Measurements from ENCODE around the gene YPEL2.

The YPEL2 gene

DNA sequence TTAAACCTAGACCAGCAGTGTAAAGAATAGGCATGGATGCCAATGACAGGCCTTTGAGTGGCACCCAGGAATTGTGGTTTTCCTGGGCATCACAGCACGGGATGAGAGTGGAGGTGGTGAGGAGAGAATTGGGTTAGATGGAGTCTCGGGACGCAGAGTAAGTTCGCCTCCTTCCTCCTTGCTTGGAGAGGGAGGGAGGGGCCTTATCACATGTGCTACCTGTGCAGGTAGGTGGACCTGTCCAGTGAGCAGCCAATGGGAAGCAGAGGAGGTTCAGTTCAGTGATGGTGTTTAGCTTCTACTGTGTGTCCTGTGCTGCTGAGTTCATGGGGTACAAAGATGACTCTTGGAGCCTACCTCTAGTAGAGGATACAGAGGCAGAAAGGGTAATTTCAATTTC is 14.9 kb downstream of the YPEL2 start:
- TF ChIP-seq, protein P1, sequence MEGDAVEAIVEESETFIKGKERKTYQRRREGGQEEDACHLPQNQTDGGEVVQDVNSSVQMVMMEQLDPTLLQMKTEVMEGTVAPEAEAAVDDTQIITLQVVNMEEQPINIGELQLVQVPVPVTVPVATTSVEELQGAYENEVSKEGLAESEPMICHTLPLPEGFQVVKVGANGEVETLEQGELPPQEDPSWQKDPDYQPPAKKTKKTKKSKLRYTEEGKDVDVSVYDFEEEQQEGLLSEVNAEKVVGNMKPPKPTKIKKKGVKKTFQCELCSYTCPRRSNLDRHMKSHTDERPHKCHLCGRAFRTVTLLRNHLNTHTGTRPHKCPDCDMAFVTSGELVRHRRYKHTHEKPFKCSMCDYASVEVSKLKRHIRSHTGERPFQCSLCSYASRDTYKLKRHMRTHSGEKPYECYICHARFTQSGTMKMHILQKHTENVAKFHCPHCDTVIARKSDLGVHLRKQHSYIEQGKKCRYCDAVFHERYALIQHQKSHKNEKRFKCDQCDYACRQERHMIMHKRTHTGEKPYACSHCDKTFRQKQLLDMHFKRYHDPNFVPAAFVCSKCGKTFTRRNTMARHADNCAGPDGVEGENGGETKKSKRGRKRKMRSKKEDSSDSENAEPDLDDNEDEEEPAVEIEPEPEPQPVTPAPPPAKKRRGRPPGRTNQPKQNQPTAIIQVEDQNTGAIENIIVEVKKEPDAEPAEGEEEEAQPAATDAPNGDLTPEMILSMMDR (IDR thresholded peaks at IDR 0.05; ENCODE audit: borderline replicate concordance, control extremely low read depth, extremely low read depth, insufficient read depth, missing control alignments) = no peak
- in situ Hi-C loops (cut with MboI; ENCODE audit: low sequenced_read_pairs, unreplicated experiment) = no loop called here
- DNase-seq (ENCODE audit: low spot score) = no peak

DNA sequence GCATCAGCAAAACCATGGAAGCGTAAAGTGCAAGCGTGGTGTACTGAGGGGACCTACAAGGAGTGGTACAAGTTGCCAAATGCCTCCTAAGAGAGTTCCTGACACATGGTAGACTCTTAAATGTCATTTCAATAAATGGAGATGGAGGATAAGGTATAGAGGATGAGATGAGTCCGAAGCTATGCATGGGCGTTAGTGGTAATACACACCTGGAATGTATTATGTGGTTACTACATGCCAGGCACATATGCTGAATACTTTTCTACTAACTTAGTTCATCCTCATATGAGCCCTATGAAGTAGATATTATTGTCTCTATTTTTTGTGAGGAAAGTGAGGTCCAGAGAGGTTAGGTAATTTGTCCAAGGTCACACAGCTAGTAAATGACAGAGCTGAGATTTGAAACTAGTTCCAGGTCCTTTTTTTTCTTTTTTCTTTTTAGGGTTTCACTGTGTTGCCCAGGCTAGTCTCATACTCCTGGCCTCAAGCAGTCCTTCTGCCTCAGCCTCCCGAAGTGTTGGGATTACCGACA is 15.5 kb downstream of the YPEL2 start:
- in situ Hi-C loops (cut with MboI; ENCODE audit: low sequenced_read_pairs, unreplicated experiment) = no loop called here
- no peak for DNase-seq (ENCODE audit: low spot score)
- TF ChIP-seq, protein P1 (IDR thresholded peaks at IDR 0.05; ENCODE audit: borderline replicate concordance, control extremely low read depth, extremely low read depth, insufficient read depth, missing control alignments) = no peak

DNA sequence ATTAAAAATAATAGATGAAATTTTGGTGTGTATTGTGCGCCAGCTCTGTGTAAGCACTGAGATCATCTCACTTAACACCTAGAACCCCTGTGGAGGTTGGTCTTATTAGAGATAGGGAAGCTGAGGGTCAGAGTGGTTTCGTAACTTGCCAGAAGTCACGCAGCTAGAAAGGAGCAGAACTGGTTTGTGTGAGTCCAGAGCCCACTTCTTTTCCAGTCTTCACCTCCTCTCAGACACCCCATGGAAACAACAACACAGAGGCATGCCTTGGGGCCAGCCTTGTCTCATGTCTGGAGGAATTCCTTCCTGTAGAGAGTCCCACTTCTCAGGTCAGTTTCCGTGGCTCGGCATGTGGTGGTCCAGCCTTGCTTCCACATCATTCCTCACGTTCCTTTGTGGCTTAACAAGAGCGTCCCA is 16.5 kb downstream of the YPEL2 start:
- TF ChIP-seq, protein P1 (IDR thresholded peaks at IDR 0.05; ENCODE audit: borderline replicate concordance, control extremely low read depth, extremely low read depth, insufficient read depth, missing control alignments) = no peak
- in situ Hi-C loops (cut with MboI; ENCODE audit: low sequenced_read_pairs, unreplicated experiment) = no loop called here

DNA sequence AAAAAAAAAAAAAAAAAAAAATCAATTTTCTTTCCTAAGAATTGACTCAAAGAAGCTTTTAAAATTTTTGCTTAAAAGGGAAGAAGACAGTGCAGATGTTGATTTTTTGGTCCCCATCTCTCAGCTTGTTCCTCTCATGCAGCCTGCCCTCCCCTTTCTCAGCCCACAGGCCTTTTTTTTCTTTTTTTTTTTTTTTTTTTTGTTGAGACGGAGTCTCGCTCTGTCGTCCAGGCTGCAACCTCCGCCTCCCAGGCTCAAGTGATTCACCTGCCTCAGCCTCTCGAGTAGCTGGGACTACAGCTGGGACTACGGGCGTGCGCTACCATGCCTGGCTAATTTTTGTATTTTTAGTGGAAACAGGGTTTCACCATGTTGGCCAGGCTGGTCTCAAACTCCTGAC is 17.7 kb downstream of the YPEL2 start:
- in situ Hi-C loops (cut with MboI; ENCODE audit: low sequenced_read_pairs, unreplicated experiment) = no loop called here
- TF ChIP-seq, protein P1 (IDR thresholded peaks at IDR 0.05; ENCODE audit: borderline replicate concordance, control extremely low read depth, extremely low read depth, insufficient read depth, missing control alignments) = no peak

More for the DNA sequence above, 16.5 kb downstream of the YPEL2 start:
- DNase-seq (ENCODE audit: low spot score) = no peak

DNA sequence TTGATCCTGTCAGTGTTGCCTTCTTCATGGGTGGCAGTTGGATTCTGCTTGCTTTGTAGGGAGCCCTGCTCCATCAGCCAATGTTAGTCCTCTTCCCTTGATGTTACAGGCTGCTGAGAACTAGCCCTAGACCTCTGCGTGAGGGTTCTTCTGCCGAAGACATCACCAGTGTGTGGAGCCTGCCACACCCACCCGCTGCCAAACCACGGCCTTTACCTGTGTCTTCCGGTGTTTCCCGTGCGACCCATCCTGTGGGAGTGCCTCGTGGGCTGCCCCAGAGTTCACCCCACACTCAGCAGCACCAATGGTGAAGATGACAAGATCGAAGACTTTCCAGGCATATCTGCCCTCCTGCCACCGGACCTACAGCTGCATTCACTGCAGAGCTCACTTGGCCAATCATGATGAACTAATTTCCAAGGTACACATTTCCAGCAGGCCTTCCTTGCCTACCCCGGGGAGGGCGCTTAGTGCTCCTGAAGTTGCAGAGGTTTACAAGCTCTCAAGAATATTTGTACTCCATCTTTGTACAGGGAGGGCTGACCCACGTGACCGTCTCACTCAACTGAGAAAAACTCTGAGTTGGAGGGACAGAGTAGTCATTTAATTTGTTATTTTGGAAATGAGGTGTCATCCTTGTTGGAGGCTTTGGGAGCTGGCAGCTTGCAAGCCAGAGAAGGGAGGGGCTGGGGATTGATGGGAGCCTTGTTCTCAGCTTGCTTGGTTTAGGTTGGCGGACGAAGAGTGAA is 21.8 kb downstream of the YPEL2 start:
- in situ Hi-C loops (cut with MboI; ENCODE audit: low sequenced_read_pairs, unreplicated experiment) = no loop called here
- no peak for DNase-seq (ENCODE audit: low spot score)
- TF ChIP-seq, protein P1 (IDR thresholded peaks at IDR 0.05; ENCODE audit: borderline replicate concordance, control extremely low read depth, extremely low read depth, insufficient read depth, missing control alignments) = no peak

More for the DNA sequence above, 17.7 kb downstream of the YPEL2 start:
- DNase-seq (ENCODE audit: low spot score) = no peak

DNA sequence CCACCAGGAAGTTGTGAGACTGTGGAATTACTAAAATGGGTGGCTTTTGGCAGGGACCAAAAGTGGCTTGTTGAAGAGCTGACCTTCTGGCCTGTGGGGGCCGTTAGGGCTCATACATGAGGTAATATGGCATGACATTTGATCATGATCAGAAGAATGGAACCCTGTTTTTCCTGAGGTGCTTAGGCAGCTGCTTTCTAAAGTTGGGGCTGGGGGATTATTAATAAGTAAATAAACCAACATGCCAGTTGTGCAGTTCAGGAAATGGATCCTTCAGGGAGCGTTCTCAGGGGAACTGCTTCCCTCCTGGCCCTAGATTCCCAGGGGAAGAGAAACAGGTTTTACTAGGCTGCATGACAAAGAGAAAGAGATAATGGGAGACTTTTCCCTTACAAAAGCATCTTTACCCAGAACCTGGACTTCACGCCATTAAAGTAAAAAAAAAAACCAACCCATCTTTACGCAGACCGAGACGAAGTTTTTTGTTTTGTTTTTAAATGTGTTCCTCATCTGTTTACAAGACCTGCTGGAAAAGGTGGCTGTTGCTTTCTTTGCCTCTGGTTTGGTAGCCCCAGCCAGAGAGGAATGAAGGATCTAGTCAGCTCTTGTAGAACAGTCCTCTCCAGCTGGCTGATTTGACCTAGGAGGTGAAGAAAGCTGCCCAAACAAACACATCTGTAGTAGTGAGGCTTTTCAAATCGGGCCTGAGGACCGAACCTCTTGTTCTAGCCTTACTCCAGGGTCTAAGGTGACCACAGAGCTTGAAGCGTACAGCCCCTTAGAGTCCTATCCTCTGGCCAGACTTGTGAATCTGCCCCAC is 22.7 kb downstream of the YPEL2 start:
- no peak for DNase-seq (ENCODE audit: low spot score)
- TF ChIP-seq, protein P1 (IDR thresholded peaks at IDR 0.05; ENCODE audit: borderline replicate concordance, control extremely low read depth, extremely low read depth, insufficient read depth, missing control alignments) = no peak
- in situ Hi-C loops (cut with MboI; ENCODE audit: low sequenced_read_pairs, unreplicated experiment) = no loop called here
